GM12865 (cell line): ENCODE data around the gene RHBG.
"Not testable (repeated sequence)": the region's sequence is repeated elsewhere in the genome, so short reads cannot be mapped to it uniquely, and the experiment has no call there.

ENCODE experiments used
- DNase-seq: peaks from one replicate; pipeline ENCODE4 v3.0.0; 2010; ENCODE audit warnings: low read depth
- H3K4me3 ChIP-seq: 2 replicates; pipeline ENCODE4 v1.5.1; 2011; ENCODE audit warnings: mild to moderate bottlenecking, low read depth, low read length, control low read depth
- TF ChIP-seq, protein P1 (sequence below): IDR thresholded peaks from 2 replicates; pipeline ENCODE4 v1.5.1; 2011; ENCODE audit warnings: low read length, control low read depth, low read depth, inconsistent platforms; ENCODE audit not compliant: insufficient read depth; ENCODE audit errors: missing control alignments

RHBG gene

DNA sequence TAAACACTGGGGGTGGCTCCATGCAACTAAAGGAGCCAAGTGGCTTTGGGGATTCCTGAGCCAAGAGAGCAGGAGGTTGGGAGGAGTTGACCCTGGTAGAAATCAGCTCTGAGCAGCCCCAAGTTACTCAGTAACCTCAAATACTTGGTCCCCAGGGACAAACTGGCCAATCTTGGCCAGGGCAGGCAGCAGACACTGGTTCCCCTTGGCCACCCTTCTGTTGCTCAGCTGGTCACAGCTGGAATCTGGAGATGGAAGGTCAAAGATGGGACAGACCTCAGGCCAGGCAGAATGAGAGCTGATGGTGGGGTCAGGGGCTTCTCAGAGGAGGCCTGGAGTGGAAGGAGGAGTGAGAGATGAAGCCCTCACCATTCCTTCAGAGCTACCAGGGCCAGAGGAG is 3.3 kb upstream of the RHBG start:
- DNase-seq: no peak
- TF ChIP-seq, protein P1, sequence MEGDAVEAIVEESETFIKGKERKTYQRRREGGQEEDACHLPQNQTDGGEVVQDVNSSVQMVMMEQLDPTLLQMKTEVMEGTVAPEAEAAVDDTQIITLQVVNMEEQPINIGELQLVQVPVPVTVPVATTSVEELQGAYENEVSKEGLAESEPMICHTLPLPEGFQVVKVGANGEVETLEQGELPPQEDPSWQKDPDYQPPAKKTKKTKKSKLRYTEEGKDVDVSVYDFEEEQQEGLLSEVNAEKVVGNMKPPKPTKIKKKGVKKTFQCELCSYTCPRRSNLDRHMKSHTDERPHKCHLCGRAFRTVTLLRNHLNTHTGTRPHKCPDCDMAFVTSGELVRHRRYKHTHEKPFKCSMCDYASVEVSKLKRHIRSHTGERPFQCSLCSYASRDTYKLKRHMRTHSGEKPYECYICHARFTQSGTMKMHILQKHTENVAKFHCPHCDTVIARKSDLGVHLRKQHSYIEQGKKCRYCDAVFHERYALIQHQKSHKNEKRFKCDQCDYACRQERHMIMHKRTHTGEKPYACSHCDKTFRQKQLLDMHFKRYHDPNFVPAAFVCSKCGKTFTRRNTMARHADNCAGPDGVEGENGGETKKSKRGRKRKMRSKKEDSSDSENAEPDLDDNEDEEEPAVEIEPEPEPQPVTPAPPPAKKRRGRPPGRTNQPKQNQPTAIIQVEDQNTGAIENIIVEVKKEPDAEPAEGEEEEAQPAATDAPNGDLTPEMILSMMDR: no peak
- H3K4me3 ChIP-seq: no peak overlapping the region

- H3K4me3 ChIP-seq: no peak overlapping the region
- DNase-seq: no peak
- TF ChIP-seq, protein P1: no peak
These were observed 2.4 kb upstream of the RHBG start for GRCh38 chr1:156366378-156367166.

GRCh38 chr1:156367383-156368156 is 1.4 kb upstream of the RHBG start:
- TF ChIP-seq, protein P1: no peak
- no peak overlapping the region for H3K4me3 ChIP-seq
- DNase-seq: no peak

DNA sequence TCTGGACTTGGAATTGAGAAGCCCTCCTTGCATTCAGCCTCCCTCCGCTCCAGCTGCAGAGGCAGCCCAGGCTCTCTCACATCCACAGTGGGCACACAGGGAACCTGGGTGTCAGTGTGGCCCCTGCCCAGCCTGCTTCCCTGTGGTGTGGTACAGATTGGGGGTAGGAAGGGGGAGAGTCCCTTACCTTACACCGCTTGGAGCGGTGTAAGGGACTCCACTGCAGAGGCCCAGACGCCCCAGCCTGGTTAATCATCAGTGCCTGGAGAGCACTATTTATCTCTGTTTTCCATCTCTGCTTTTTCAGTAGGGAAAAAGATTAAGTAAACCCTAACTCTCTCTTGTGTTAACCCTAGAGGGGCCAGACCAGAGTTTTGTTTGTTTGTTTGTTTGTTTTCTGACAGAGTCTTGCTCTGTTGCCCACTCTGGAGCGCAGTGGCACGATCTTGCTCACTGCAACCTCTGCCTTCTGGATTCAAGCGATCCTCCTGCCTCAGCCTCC is 803 bp upstream of the RHBG start:
- no peak overlapping the region for H3K4me3 ChIP-seq
- TF ChIP-seq, protein P1: no peak
- DNase-seq: no peak

DNA sequence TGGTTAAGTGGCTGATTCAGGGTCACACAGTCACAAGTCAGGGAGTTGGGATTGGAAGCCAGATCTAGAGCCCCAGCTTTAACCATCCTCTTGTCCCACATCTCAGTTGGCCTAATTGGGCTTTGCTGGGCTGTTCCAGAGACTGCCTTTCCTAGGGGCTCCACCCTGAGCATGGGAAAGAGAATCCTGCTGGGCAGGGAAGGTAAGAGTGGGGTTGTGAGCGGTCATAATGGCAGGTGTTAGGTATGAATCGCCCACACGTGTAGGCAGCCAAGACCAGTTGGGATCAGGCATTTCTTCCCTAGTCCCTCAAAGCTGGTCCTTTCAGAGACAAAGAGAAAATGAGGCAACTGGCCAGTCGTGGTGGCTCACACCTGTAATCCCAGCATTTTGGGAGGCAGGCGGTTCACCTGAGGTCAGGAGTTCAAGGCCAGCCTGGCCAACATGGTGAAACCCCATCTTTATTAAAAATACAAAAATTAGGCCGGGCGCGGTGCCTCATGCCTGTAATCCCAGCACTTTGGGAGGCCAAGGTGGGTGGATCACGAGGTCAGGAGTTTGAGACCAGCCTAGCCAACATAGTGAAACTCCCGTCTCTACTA is 775 bp downstream of the RHBG start:
- DNase-seq, H3K4me3 ChIP-seq: not testable (repeated sequence)

DNA sequence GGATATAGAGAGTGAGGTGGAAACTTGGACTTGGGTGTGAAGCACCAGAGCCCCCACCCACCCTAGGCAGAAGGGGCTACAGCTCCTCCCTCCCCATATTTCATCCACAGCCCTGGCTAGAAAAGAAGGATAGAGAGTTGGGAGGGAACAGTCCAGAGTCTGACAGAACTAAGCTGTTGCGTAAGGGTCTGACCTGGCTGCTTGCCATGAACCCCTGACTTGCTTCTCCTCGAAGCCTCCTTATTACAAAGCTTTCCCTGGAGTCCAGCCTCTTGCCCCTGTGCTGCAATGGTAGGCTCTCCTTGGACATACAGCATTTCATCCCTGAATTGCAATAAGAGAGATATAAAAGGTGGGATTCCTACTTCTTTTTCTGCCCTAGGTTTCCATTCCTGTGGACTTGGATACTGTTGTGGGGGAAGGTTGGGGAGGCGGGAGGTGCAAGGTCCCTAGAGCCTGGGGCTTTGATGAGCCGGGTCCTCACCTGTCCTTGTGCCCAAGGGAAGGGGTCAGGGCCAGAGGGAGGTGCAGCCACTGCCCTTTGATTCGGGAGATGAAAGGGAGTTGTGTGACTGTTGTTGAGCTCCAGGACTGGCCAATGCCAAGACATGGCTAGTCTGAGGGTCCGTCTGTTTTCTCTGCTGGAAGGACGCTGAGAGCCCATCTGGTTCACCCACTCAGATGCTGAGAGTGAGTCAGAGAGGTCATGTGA is 2.7 kb downstream of the RHBG start:
- no peak overlapping the region for H3K4me3 ChIP-seq
- TF ChIP-seq, protein P1: no peak
- no peak for DNase-seq

- H3K4me3 ChIP-seq: no peak overlapping the region
- TF ChIP-seq, protein P1: no peak
- no peak for DNase-seq
These were observed 3.2 kb downstream of the RHBG start for GRCh38 chr1:156372265-156372586.
